KBM-7 (cell line): ENCODE results near the gene FBXW11.
"Not testable (repeated sequence)": the region's sequence is repeated elsewhere in the genome, so short reads cannot be mapped to it uniquely, and the experiment has no call there.

Experiments
- DNase-seq: peaks from one replicate; pipeline ENCODE4 v3.0.0-alpha.2; 2015
- in situ Hi-C: fragments of 300-500 bp; cut with MboI; formaldehyde crosslinking; loops from 2 replicates; pipeline ENCODE4 v1.14.3; 2020; ENCODE audit warnings: low sequenced_read_pairs, low pct_unique_long_range_greater_than_20kb, mixed read lengths

FBXW11 gene

GRCh38 chr5:171931163-171931562 is 75.3 kb downstream of the FBXW11 start:
- DNase-seq, result no peak
- in situ Hi-C loops, result no loop called here

DNA sequence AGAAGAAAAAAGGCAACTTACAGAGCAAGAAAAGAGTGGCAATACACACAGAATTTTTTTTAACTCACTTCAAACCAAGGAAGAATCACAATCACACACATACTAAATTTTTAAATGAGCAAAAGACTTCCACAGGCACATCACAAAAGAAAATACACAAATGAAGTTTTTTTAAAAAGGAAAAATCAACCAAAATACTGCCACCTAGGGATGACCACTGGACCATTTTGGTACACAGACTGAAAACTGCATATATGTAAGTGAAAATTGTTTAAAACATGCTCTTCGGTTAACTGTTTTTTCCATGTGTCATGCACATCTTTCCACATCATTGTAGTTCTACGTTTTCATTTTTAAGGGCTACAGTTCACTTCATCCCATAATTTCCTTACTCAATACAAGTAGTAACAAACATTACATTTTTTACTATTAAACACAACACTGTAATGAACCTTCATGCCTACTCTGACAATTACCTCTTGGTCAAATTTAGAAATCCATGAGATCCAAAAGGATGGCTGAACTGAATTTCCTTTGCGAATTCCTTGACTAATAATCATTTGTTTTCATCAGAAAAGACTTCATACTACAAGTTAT is 79.0 kb downstream of the FBXW11 start:
- in situ Hi-C loops, result no loop called here
- DNase-seq, result peak; percentile 30

- no peak for DNase-seq
- in situ Hi-C loops, result no loop called here
These were observed 80.1 kb downstream of the FBXW11 start for GRCh38 chr5:171926311-171926710.

DNA sequence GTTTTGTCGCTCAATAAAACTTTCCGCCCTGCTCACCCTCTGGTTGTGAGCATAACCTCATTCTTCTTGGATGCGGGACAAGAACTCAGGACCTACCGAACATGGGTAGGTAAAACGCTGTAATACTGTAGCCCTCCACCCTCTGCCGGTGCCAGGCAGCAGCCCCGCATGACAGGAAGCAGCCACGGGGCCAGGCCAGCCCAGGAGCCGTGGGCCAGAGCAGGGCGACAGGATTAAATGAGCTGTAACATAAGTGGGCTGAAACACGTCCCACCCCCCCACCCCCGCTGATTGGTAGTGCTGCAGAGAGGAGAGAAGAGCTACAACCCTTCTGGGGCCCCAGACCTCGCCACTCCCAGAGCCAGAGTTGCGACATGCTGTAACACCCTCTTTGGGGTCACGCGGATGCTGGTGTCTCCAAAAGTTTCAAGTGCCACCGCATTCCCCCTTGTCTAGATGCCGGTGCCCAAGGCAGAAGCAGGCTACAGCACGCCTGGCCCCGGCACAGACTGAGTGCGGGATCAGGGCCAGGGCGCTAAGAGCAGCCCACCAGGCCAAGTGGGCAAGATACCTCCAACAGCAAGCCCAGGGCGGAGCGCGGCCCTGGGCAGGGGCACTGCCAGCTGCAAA is 81.8 kb downstream of the FBXW11 start:
- DNase-seq, result no peak
- in situ Hi-C loops, result no loop called here

DNA sequence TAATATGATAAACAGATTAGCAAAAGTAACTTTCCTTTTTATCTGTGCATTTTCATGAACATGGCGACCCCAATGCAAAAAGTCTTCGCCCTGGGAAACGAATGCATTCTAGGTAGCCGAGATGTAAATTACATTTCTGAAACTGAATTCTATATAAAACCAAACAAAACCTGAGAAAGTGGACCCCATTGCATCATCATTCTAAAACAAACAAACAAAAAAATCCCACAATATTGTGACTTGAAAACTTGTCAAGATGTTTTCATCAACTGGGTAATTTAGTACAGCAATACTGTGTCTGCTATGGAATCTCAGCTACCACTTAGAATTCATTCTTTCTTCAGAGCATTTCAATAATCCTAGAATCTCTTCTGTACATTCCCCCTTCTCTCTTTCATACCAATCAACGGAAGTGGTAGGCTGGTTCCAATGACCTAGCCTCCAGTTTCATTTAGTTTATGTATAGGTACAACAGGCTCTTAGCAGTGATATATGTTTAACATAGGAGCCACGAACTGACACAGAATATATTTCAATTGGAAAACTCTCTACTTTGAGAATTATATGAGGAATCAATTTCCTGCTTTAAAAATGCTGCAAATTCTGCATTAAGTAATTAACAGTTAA is 85.6 kb downstream of the FBXW11 start:
- DNase-seq, result no peak
- in situ Hi-C loops, result no loop called here

- DNase-seq, in situ Hi-C loops: not testable (repeated sequence)
These were observed 90.7 kb downstream of the FBXW11 start for GRCh38 chr5:171915700-171916099.

GRCh38 chr5:171914726-171915338 is 91.6 kb downstream of the FBXW11 start:
- in situ Hi-C loops, result no loop called here

GRCh38 chr5:171913987-171914273 is 92.5 kb downstream of the FBXW11 start:
- no peak for DNase-seq
- in situ Hi-C loops, result no loop called here

More at GRCh38 chr5:171914726-171915338, 91.6 kb downstream of the FBXW11 start:
- DNase-seq, result no peak

DNA sequence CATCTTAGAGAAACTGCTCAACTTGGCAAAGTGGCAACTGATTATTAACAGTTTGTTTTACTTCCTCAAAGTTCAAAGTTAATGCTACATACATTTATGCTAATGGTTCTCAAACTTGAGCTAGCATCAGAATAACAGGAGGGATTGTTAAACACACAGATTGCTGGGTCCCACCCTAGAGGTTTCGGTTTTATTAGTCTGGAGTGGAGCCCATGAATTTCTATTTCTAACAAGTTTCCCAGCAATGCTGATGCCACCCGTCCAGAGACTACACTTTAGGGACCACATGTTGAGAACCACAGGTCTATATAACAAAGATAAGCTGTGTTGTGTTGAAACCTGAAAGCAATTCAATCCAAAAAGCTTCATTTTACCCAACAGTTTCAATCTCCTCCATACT is 95.3 kb downstream of the FBXW11 start:
- in situ Hi-C loops, result no loop called here

GRCh38 chr5:171908638-171909037 is 97.8 kb downstream of the FBXW11 start:
- DNase-seq, result no peak
- in situ Hi-C loops, result no loop called here

More for the DNA sequence above, 95.3 kb downstream of the FBXW11 start:
- DNase-seq, result no peak

DNA sequence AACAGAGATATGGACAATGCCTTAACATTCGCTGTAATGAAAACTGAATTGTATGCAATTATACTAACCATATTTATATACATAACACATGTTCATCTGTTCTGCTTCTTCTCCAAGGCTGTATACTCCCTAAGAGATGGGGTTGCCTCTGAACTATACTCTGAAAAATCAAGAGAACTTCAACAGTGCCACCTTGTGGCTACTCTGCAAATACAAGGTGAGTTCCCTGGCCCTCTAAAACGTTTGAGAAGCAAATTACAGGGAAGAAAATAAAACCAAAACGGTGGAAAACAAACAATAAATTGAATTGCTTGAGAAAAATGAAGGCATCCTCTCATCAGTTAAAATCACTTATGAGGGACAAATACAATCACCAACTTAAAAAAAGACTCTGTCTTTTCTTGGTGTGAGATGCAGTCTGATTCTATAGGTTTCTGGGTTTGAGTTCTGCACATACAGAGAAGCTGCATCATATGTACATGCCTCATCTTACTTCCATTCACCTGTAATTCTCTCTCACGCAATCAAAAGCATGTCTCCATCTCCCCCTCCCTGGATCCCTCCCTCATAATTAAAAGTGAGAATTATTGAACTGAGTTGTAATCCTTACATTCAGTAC is 98.6 kb downstream of the FBXW11 start:
- in situ Hi-C loops, result no loop called here

DNA sequence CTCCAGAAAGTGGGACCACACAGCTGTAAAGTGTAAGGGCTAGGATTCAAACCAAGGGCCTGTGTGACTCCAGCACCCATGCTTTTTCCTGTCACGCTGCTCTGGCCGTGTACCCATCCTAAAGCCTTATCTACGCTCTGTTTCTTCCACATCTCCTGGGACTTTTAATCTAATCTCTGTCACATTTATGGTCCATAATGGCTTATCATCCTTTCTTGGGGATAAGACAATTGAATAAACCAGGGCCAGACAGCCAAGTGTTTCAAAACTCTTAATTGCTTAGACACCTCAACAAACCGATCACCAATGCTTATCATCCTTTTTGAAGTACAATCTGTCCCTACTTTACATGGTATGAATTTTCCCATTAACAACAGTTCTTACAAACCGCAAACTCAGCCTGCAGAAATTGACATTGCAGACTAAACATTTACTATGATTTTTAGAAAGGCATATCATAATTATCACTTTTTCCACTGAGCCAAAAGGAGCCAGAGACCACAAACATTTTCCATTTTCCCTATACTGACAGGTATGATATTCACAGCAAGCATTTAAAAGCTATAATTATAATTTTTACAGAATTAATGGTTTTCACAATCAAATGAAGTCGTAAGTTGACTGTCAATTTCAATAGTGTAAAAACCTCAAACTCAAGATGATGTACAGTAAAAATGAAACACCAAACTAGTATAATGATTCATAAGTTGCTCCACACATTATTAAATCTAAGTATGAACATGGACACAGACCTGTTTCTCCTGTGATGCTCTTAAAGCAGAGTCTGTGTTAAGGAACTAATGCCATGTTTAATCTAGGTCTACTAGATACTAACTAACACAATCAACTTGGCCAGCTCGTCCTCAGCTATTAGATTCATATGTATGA is 99.5 kb downstream of the FBXW11 start:
- no peak for DNase-seq
- in situ Hi-C loops, result no loop called here

More for the DNA sequence above, 98.6 kb downstream of the FBXW11 start:
- DNase-seq, result peak; percentile 77

DNA sequence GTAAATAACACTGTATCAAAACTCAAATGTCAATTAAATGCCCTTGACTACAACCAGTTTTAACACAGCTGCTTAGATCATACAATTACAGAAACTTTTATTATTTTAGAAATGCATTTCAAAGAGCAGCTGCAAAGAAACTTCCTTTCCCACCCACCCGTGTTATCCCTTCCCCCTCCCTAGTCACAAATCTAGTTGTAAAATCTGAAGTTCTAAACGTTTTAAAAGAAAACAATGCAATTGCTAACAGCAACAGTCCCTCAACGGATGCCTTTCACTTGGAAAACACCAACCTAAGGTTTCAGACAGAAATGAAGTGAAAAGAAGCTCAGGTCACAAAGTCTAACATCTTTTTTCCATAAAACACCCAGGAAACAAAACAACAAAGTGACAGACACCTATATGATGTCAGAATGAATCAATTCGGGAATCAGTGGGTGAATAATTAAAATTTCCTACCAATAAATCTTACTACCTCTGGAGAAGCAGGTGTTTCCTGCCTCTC is 100.3 kb downstream of the FBXW11 start:
- in situ Hi-C loops, result no loop called here

GRCh38 chr5:171904886-171905285 is 101.6 kb downstream of the FBXW11 start:
- in situ Hi-C loops, result no loop called here
- no peak for DNase-seq

More for the DNA sequence above, 100.3 kb downstream of the FBXW11 start:
- no peak for DNase-seq

DNA sequence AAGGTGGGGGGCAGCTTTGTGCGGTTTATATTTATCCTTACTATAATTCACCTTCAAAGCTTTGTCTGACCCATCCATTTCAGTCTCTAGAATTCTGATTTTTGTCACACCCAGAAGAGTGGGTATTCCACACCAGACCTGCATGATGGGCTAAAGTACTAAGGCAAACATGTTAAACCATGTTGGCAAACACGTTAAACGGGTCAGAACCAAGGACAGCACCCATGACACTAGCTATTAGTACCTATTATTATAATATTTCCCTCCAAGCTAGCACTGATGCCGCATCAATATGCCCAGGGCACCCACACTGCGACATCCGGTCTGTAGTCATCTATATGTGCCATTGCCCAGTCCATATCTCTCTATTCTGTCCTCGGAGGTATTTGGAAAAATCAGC is 104.7 kb downstream of the FBXW11 start:
- no peak for DNase-seq
- in situ Hi-C loops, result no loop called here

DNA sequence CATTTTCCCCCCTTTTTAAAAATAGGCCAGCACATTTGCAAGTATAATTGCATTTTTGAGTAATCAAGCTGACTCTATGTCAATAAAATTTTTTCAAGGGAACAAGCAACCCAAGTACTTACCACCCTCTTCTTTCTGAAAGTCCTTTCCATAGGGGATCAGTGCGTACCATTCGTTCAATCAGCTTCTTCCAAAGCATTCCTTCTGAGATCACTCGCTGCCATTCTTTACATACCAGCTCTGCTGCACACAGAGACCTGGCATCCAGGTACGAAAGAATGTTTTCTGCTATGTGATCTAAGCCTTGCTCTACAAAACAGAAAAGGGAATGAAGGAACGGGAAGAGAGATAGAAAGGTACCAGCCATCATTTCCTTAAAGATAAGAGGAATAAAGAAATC is 106.6 kb downstream of the FBXW11 start:
- DNase-seq, result no peak

GRCh38 chr5:171898879-171899278 is 107.6 kb downstream of the FBXW11 start:
- in situ Hi-C loops, result no loop called here

More for the DNA sequence above, 106.6 kb downstream of the FBXW11 start:
- in situ Hi-C loops, result no loop called here

DNA sequence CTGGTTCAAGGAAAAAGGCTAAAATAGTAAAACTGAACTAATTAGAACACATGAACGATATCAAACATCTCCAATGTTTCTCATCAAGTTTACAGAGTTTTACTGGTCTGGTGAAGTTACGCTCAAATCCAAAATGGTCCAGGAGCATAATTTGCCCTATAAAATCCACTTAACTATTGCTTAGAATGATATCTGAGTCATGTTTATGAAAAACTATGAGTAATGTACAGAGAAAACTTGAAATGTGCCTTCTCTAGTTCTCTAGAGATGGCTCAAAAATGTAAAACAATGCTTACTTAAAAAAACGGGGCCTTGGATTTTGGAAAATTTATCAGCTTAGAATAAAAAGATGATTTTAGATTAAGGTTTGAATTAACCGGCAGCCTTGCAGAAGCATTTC is 108.1 kb downstream of the FBXW11 start:
- in situ Hi-C loops, result no loop called here
- DNase-seq, result no peak

More at GRCh38 chr5:171898879-171899278, 107.6 kb downstream of the FBXW11 start:
- DNase-seq, result no peak

DNA sequence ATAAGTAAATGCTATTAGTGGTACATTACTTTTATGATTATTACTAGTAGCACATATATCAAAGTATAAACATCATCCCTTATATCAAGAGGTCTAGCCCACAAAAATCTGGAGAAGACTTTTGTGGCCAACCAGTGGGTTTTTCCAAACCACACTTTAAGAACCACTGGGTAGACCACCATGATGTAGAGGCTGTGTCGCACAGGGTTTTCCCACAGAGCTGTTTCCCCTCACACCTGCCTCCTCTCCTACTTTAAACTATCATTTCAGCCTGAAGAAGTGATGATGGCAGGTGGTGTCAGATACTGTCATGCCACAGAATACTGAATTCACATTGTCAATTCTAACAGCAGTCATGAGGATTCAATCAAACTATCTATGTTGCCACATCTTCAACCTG is 109.2 kb downstream of the FBXW11 start:
- DNase-seq, result no peak
- in situ Hi-C loops, result no loop called here
